Natural killer cell (primary cell): ENCODE results near the gene PALM. TPM values are rescaled to one million over a fixed set of nuclear protein-coding genes. Genes with fewer than 3 reads are reported as not detected.

Experiments
- ATAC-seq, 3 donors: fragments of 150-1000 bp in 2 of 3; fragments of 200-7000 bp in 1 of 3; cut with Tn5 transposase; 1 replicate in 1 of 3; 2 replicates in 2 of 3; pipeline ENCODE4 v1.10.0; 2021; ENCODE audit warnings: mild to moderate bottlenecking in 2 of 3, moderate library complexity in 2 of 3
- DNase-seq, 2 donors: peaks; one replicate each; pipeline versions ENCODE4 v3.0.0 to v3.0.0-alpha.2; 2013 to 2021; ENCODE audit warnings: mixed read lengths in 1 of 2
- H3K27ac ChIP-seq: one replicate; pipeline ENCODE4 v1.5.1; 2013; ENCODE audit warnings: mild to moderate bottlenecking, low read length
- H3K27me3 ChIP-seq: one replicate; pipeline ENCODE4 v1.6.1; 2013; ENCODE audit warnings: low read length; ENCODE audit not compliant: control insufficient read depth, insufficient read depth
- H3K36me3 ChIP-seq: one replicate; pipeline ENCODE4 v1.6.1; 2013; ENCODE audit warnings: low read length; ENCODE audit not compliant: control insufficient read depth, insufficient read depth
- H3K4me1 ChIP-seq: one replicate; pipeline ENCODE4 v1.6.1; 2013; ENCODE audit warnings: low read length; ENCODE audit not compliant: control insufficient read depth, insufficient read depth
- H3K4me3 ChIP-seq: one replicate; pipeline ENCODE4 v1.5.1; 2013; ENCODE audit warnings: low read length
- H3K9me3 ChIP-seq: one replicate; pipeline ENCODE4 v1.6.1; 2013; ENCODE audit warnings: low read length; ENCODE audit not compliant: control insufficient read depth, insufficient read depth
- H3K27ac Mint-ChIP-seq, 2 donors: one replicate each; pipeline ENCODE4 v1.8.0; 2022; ENCODE audit warnings: mild to moderate bottlenecking in 2 of 2, mixed read lengths in 2 of 2, moderate library complexity in 1 of 2
- H3K27me3 Mint-ChIP-seq, 2 donors: one replicate each; pipeline ENCODE4 v1.8.0; 2022; ENCODE audit warnings: low read depth in 2 of 2, mixed read lengths in 2 of 2
- H3K36me3 Mint-ChIP-seq: one replicate; pipeline ENCODE4 v1.8.0; 2022; ENCODE audit warnings: mixed read lengths
- H3K4me1 Mint-ChIP-seq, 2 donors: one replicate each; pipeline ENCODE4 v1.8.0; 2022; ENCODE audit warnings: mixed read lengths in 2 of 2
- H3K4me3 Mint-ChIP-seq: one replicate; pipeline ENCODE4 v1.8.0; 2022; ENCODE audit warnings: mild to moderate bottlenecking, moderate library complexity, mixed read lengths
- H3K9me3 Mint-ChIP-seq, 2 donors: one replicate each; pipeline ENCODE4 v1.8.0; 2022; ENCODE audit warnings: mixed read lengths in 2 of 2
- WGBS: methylation state at CpG from one replicate; pipeline ENCODE4 v1.1.7; 2013; ENCODE audit warnings: missing lambda C conversion rate; ENCODE audit not compliant: insufficient coverage; 5-methylcytosine and 5-hydroxymethylcytosine counted together
- intact Hi-C: fragments of 100-400 bp; cut with micrococcal nuclease; formaldehyde crosslinking; loops from one replicate; pipeline ENCODE4 v1.14.2; 2022
- total RNA-seq, 4 donors: library from RNA; stranded (reverse); fragments of 120-200 nt in 1 of 4; gene quantifications; one replicate each; pipeline versions ENCODE4 v1.2.3 to v1.2.4, GENCODE V29; 2013 to 2022
- TF ChIP-seq, protein P1 (sequence below): fragments of 200-600 bp; IDR thresholded peaks from one replicate; pipeline ENCODE4 v1.8.0; 2022; ENCODE audit warnings: antibody characterized with exemption

Gene PALM
- total RNA-seq, 3 donors from 2014 or later (not counting 1 experiment from before 2014, with no cell fraction given) = 0.59 to 1.0 TPM; not detected in 1

DNA sequence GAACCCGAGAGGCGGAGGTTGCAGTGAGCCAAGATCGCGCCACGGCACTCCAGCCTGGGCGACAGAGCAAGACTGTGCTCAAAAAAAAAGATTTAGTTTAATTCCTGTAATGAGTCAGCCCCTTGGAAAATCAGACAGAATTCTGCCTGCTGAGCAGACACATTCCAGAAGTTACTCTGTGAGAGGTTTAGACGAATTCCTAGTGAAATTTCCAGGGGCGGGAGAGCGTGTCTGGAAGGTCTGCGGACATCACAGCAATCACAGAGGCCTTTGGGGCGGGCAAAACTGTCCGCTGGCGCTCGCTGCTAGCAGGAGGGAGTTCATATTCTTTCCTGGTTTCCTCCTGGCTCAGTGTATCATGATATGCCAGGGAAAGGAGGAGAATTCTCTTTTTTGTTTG, 59.7 kb downstream of the PALM start:
- Mint-ChIP-seq H3K27ac (no peak overlapping the region), H3K36me3 (no peaks in the 10 kb centered on the region), H3K27me3 (peaks cover 0 to 2% of the 10 kb centered on the region in 2 donors), H3K4me3 (no peak overlapping the region), H3K4me1 (no peaks in the 10 kb centered on the region), H3K9me3 (no peaks in the 10 kb centered on the region)
- H3K27ac ChIP-seq = no peak overlapping the region
- TF ChIP-seq, protein P1, sequence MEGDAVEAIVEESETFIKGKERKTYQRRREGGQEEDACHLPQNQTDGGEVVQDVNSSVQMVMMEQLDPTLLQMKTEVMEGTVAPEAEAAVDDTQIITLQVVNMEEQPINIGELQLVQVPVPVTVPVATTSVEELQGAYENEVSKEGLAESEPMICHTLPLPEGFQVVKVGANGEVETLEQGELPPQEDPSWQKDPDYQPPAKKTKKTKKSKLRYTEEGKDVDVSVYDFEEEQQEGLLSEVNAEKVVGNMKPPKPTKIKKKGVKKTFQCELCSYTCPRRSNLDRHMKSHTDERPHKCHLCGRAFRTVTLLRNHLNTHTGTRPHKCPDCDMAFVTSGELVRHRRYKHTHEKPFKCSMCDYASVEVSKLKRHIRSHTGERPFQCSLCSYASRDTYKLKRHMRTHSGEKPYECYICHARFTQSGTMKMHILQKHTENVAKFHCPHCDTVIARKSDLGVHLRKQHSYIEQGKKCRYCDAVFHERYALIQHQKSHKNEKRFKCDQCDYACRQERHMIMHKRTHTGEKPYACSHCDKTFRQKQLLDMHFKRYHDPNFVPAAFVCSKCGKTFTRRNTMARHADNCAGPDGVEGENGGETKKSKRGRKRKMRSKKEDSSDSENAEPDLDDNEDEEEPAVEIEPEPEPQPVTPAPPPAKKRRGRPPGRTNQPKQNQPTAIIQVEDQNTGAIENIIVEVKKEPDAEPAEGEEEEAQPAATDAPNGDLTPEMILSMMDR = no peak
- no peaks in the 10 kb centered on the region for H3K36me3 ChIP-seq
- peaks cover 6% of the 10 kb centered on the region for H3K4me1 ChIP-seq
- H3K9me3 ChIP-seq = no peaks in the 10 kb centered on the region
- DNase-seq (no peak), ATAC-seq (no peak)
- no peak overlapping the region for H3K4me3 ChIP-seq
- H3K27me3 ChIP-seq = peaks cover 2% of the 10 kb centered on the region
- WGBS = 87% methylated on average over 14 of the region's 14 CpGs
- intact Hi-C loops = no loop called here

DNA sequence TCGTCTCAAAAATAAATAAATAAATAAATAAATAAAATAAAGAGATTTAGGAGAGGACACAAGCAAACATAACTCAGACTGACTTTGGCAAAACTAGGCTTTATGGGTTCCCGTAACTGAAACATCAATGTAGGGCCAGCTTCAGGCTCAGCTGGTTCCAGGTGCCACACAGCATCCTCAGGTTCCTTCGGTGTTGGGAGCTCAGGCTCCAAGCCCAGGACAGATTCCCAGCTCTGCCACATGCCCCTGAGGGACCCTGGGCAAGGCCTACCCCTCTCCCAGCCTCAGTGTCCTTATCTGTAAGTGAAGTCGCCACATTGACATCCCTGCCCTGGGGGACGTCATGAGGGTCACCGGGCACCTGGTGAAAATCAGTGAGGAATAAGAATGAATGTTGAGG, 60.9 kb downstream of the PALM start:
- Histone ChIP-seq H3K27ac (no peak overlapping the region), H3K27me3 (peaks cover 2% of the 10 kb centered on the region), H3K36me3 (no peaks in the 10 kb centered on the region), H3K4me3 (no peak overlapping the region), H3K9me3 (no peaks in the 10 kb centered on the region), H3K4me1 (peaks cover 6% of the 10 kb centered on the region)
- peaks cover 0 to 2% of the 10 kb centered on the region in 2 donors for H3K27me3 Mint-ChIP-seq
- no peaks in the 10 kb centered on the region for H3K9me3 Mint-ChIP-seq
- TF ChIP-seq, protein P1 = no peak
- H3K36me3 Mint-ChIP-seq = no peaks in the 10 kb centered on the region
- no peak overlapping the region for H3K27ac Mint-ChIP-seq
- H3K4me3 Mint-ChIP-seq = no peak overlapping the region
- WGBS = 76% methylated on average over 5 of the region's 6 CpGs
- intact Hi-C loops = loop anchor here (2.0 to 10.0 kb wide), 2 partner anchors 151 to 215 kb away; partner anchors contain the start of gene WDR18
- H3K4me1 Mint-ChIP-seq = no peaks in the 10 kb centered on the region
- DNase-seq (no peak), ATAC-seq (no peak)

GRCh38 chr19:771332-771785, 62.6 kb downstream of the PALM start:
- Mint-ChIP-seq H3K4me3 (no peak overlapping the region), H3K27ac (no peak overlapping the region), H3K4me1 (no peaks in the 10 kb centered on the region), H3K9me3 (no peaks in the 10 kb centered on the region), H3K36me3 (no peaks in the 10 kb centered on the region), H3K27me3 (peaks cover 0 to 2% of the 10 kb centered on the region in 2 donors)
- DNase-seq (peak in 1 of 2 donors; percentile 55), ATAC-seq (peak in 2 of 3 donors; percentile 50 to 55)
- H3K36me3 ChIP-seq = no peaks in the 10 kb centered on the region
- TF ChIP-seq, protein P1 = no peak
- H3K4me3 ChIP-seq = no peak overlapping the region
- WGBS = 18% methylated on average over 5 of the region's 6 CpGs
- intact Hi-C loops = loop anchor here (2.0 to 10.0 kb wide), 2 partner anchors 149 to 213 kb away; partner anchors contain the start of gene WDR18
- H3K4me1 ChIP-seq = peaks cover 6% of the 10 kb centered on the region
- no peak overlapping the region for H3K27ac ChIP-seq
- no peaks in the 10 kb centered on the region for H3K9me3 ChIP-seq
- H3K27me3 ChIP-seq = peaks cover 2% of the 10 kb centered on the region

DNA sequence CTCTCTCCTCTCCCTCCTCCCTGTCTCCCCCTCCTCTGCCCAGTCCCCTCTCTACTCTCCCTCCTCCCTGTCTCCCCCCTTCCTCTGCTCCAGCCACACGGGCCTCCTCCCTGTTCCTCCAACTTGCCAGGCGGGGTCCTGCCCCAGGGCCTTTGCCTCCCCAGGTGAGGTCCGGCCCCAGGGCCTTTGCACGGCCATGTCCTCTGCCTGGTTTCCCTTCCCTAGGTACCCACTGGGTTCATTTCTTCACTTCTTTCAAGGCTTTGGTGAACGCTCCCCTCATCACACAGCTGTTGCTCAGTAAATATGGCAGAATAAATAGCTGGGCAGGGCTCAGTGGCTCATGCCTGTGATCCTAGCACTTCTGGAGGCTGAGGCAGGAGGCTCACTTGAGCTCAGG, 63.3 kb downstream of the PALM start:
- ATAC-seq = no peak
- no peak overlapping the region for H3K4me3 Mint-ChIP-seq

More for the DNA sequence above, 63.3 kb downstream of the PALM start:
- Mint-ChIP-seq H3K4me1 (no peaks in the 10 kb centered on the region), H3K9me3 (no peaks in the 10 kb centered on the region), H3K27me3 (peaks cover 0 to 2% of the 10 kb centered on the region in 2 donors), H3K36me3 (no peaks in the 10 kb centered on the region), H3K27ac (no peak overlapping the region)
- Histone ChIP-seq H3K36me3 (no peaks in the 10 kb centered on the region), H3K9me3 (no peaks in the 10 kb centered on the region), H3K27ac (no peak overlapping the region), H3K27me3 (peaks cover 2% of the 10 kb centered on the region), H3K4me3 (no peak overlapping the region), H3K4me1 (peaks cover 6% of the 10 kb centered on the region)
- TF ChIP-seq, protein P1 = no peak
- no peak for DNase-seq
- intact Hi-C loops = loop anchor here (10.0 kb wide), 1 partner anchor 213 kb away; the partner anchor contains the start of gene WDR18
- 86% methylated on average over 5 of the region's 5 CpGs for WGBS
